H9 (cell line): Measurements from ENCODE around the gene ITPR2. TPM values are rescaled to one million over a fixed set of nuclear protein-coding genes. Genes with fewer than 3 reads are reported as not detected.

ENCODE experiments used
- DNase-seq: peaks from one replicate; pipeline ENCODE4 v3.0.0-alpha.2; 2017
- H2AFZ ChIP-seq: one replicate; pipeline ENCODE4 v1.6.1; 2013; ENCODE audit warnings: mild to moderate bottlenecking, low read length, control low read depth, moderate library complexity
- H2AK5ac ChIP-seq: 2 replicates; pipeline ENCODE4 v1.6.1; 2013; ENCODE audit warnings: low read length, control low read depth, mixed read lengths; ENCODE audit not compliant: insufficient read length
- H2BK120ac ChIP-seq: one replicate; pipeline ENCODE4 v1.6.1; 2013; ENCODE audit warnings: low read depth, mild to moderate bottlenecking, low read length, control low read depth, inconsistent platforms; ENCODE audit not compliant: poor library complexity, severe bottlenecking
- H2BK12ac ChIP-seq: 2 replicates; pipeline ENCODE4 v1.6.1; 2013; ENCODE audit warnings: low read length, control low read depth, mixed read lengths, low read depth; ENCODE audit not compliant: insufficient read length
- H2BK15ac ChIP-seq: 2 replicates; pipeline ENCODE4 v1.6.1; 2013; ENCODE audit warnings: low read depth, low read length, control low read depth
- H2BK20ac ChIP-seq: one replicate; pipeline ENCODE4 v1.6.1; 2013; ENCODE audit warnings: low read depth, mild to moderate bottlenecking, low read length, control low read depth, inconsistent platforms; ENCODE audit not compliant: poor library complexity, severe bottlenecking
- H2BK5ac ChIP-seq: 2 replicates; pipeline ENCODE4 v1.6.1; 2013; ENCODE audit warnings: low read length, control low read depth, mixed read lengths; ENCODE audit not compliant: insufficient read length
- H3K14ac ChIP-seq: 2 replicates; pipeline ENCODE4 v1.6.1; 2013; ENCODE audit warnings: low read length, control low read depth; ENCODE audit not compliant: insufficient read depth
- H3K18ac ChIP-seq: 2 replicates; pipeline ENCODE4 v1.6.1; 2013; ENCODE audit warnings: low read depth, mild to moderate bottlenecking, mixed read lengths, low read length, control low read depth; ENCODE audit not compliant: insufficient read length
- H3K23ac ChIP-seq: 2 replicates; pipeline ENCODE4 v1.6.1; 2013; ENCODE audit warnings: low read length, control low read depth, mixed read lengths, low read depth; ENCODE audit not compliant: insufficient read length
- H3K23me2 ChIP-seq: 2 replicates; pipeline ENCODE4 v1.6.1; 2013; ENCODE audit warnings: low read depth, mild to moderate bottlenecking, mixed read lengths, low read length, control low read depth; ENCODE audit not compliant: insufficient read length, poor library complexity, severe bottlenecking
- H3K27ac ChIP-seq: 2 replicates; pipeline ENCODE4 v1.5.1; 2013; ENCODE audit warnings: low read length, control low read depth, mixed read lengths, low read depth; ENCODE audit not compliant: insufficient read length
- H3K27me3 ChIP-seq: 2 replicates; pipeline ENCODE4 v1.6.1; 2013; ENCODE audit warnings: low read length, control low read depth, inconsistent platforms; ENCODE audit not compliant: insufficient read depth
- H3K4ac ChIP-seq: 2 replicates; pipeline ENCODE4 v1.6.1; 2013; ENCODE audit warnings: low read depth, mild to moderate bottlenecking, control low read depth, inconsistent platforms, low read length, moderate library complexity
- H3K4me1 ChIP-seq: 2 replicates; pipeline ENCODE4 v1.6.1; 2013; ENCODE audit warnings: low read length, control low read depth, inconsistent platforms; ENCODE audit not compliant: insufficient read depth
- H3K4me2 ChIP-seq: 2 replicates; pipeline ENCODE4 v1.6.1; 2013; ENCODE audit warnings: low read length, control low read depth, mixed read lengths; ENCODE audit not compliant: insufficient read length, insufficient read depth
- H3K56ac ChIP-seq: 2 replicates; pipeline ENCODE4 v1.6.1; 2013; ENCODE audit warnings: low read depth, mild to moderate bottlenecking, mixed read lengths, low read length, control low read depth; ENCODE audit not compliant: insufficient read length
- H3K79me1 ChIP-seq: 2 replicates; pipeline ENCODE4 v1.6.1; 2013; ENCODE audit warnings: low read depth, mild to moderate bottlenecking, moderate library complexity, low read length, control low read depth, inconsistent platforms; ENCODE audit not compliant: insufficient read depth, poor library complexity, severe bottlenecking
- H3K79me2 ChIP-seq: 2 replicates; pipeline ENCODE4 v1.6.1; 2013; ENCODE audit warnings: low read length, control low read depth, inconsistent platforms; ENCODE audit not compliant: insufficient read depth
- H3K9ac ChIP-seq: 2 replicates; pipeline ENCODE4 v1.6.1; 2013; ENCODE audit warnings: low read length, control low read depth, mixed read lengths; ENCODE audit not compliant: insufficient read length; ENCODE audit errors: extremely low read depth
- H3K9me3 ChIP-seq: one replicate; pipeline ENCODE4 v1.6.1; 2013; ENCODE audit warnings: low read depth, low read length, inconsistent platforms; ENCODE audit not compliant: control insufficient read depth
- H3T11ph ChIP-seq: one replicate; pipeline ENCODE4 v1.6.1; 2013; ENCODE audit warnings: mild to moderate bottlenecking, low read length, control low read depth, inconsistent platforms
- H4K20me1 ChIP-seq: one replicate; pipeline ENCODE4 v1.6.1; 2013; ENCODE audit not compliant: control insufficient read depth, insufficient read length, insufficient read depth
- H4K5ac ChIP-seq: 2 replicates; pipeline ENCODE4 v1.6.1; 2013; ENCODE audit warnings: low read depth, mild to moderate bottlenecking, mixed read lengths, low read length, control low read depth; ENCODE audit not compliant: insufficient read length
- H4K8ac ChIP-seq: replicated peaks from 2 replicates; pipeline ENCODE4 v1.6.1; 2013; ENCODE audit warnings: low read length, control low read depth, mixed read lengths, low read depth; ENCODE audit not compliant: insufficient read length
- H4K91ac ChIP-seq: 2 replicates; pipeline ENCODE4 v1.6.1; 2013; ENCODE audit warnings: low read depth, mild to moderate bottlenecking, moderate library complexity, mixed read lengths, low read length, control low read depth; ENCODE audit not compliant: insufficient read length
- H3K27ac Mint-ChIP-seq, 3 experiments: 2 replicates in 2 of 3; 3 replicates in 1 of 3; pipeline ENCODE4 v1.8.0; 2020 to 2021; ENCODE audit warnings: mixed read lengths in 3 of 3, mild to moderate bottlenecking in 1 of 3, moderate library complexity in 1 of 3
- H3K27me3 Mint-ChIP-seq: 2 replicates; pipeline ENCODE4 v1.8.0; 2021; ENCODE audit warnings: low read depth, mild to moderate bottlenecking, moderate library complexity, mixed read lengths
- H3K36me3 Mint-ChIP-seq, 3 experiments: 2 replicates in 2 of 3; 3 replicates in 1 of 3; pipeline ENCODE4 v1.8.0; 2020 to 2021; ENCODE audit warnings: low read depth in 3 of 3, mixed read lengths in 3 of 3; ENCODE audit not compliant: insufficient read depth in 1 of 3
- H3K4me1 Mint-ChIP-seq, 2 experiments: 2 replicates each; pipeline ENCODE4 v1.8.0; 2020; ENCODE audit warnings: mixed read lengths in 2 of 2
- H3K4me3 Mint-ChIP-seq, 2 experiments: 2 replicates in 1 of 2; 3 replicates in 1 of 2; pipeline ENCODE4 v1.8.0; 2020 to 2021; ENCODE audit warnings: mild to moderate bottlenecking in 2 of 2, mixed read lengths in 2 of 2, moderate library complexity in 1 of 2
- H3K9me3 Mint-ChIP-seq, 2 experiments: 2 replicates in 1 of 2; 3 replicates in 1 of 2; pipeline ENCODE4 v1.8.0; 2020; ENCODE audit warnings: mild to moderate bottlenecking in 2 of 2, mixed read lengths in 2 of 2, moderate library complexity in 1 of 2
- CTCF ChIP-seq: fragments of 200-600 bp; sonication (generic); conservative IDR thresholded peaks from 3 replicates; pipeline ENCODE4 v1.8.0; 2021; ENCODE audit warnings: antibody characterized with exemption, mild to moderate bottlenecking
- WGBS: extraction: QIAGEN DNeasy Blood & Tissue Kit; methylation state at CpG from one replicate; pipeline ENCODE4 v1.1.7; 2013; ENCODE audit warnings: missing lambda C conversion rate, low lambda C conversion rate, mixed read lengths; ENCODE audit not compliant: insufficient read length; ENCODE audit errors: extremely low coverage; 5-methylcytosine and 5-hydroxymethylcytosine counted together
- total RNA-seq: library from RNA; stranded (reverse); gene quantifications from 2 replicates; pipeline ENCODE4 v1.2.1, GENCODE V29; 2021

Gene ITPR2
- total RNA-seq, 1 experiment from 2014 or later: 14.8 TPM

- Histone ChIP-seq H3K18ac (no peak overlapping the region), H2AFZ (no peak overlapping the region), H3K23me2 (no peaks in the 10 kb centered on the region), H3K27ac (no peak overlapping the region), H2BK120ac (no peak overlapping the region), H2BK5ac (no peak overlapping the region), H3K9me3 (no peaks in the 10 kb centered on the region), H3K23ac (no peak overlapping the region), H3K4me1 (no peaks in the 10 kb centered on the region), H3K14ac (no peak overlapping the region), H4K91ac (no peak overlapping the region), H2BK12ac (no peak overlapping the region), H4K20me1 (no peaks in the 10 kb centered on the region), H2AK5ac (no peak overlapping the region), H4K5ac (no peak overlapping the region), H3K56ac (no peak overlapping the region), H3K79me1 (no peaks in the 10 kb centered on the region), H3K79me2 (no peaks in the 10 kb centered on the region), H3K4ac (no peak overlapping the region), H4K8ac (no peak overlapping the region), H2BK15ac (no peak overlapping the region), H2BK20ac (no peak overlapping the region), H3T11ph (no peak overlapping the region), H3K27me3 (no peaks in the 10 kb centered on the region), H3K4me2 (no peak overlapping the region), H3K9ac (no peak overlapping the region)
- Mint-ChIP-seq H3K36me3 (no peaks in the 10 kb centered on the region), H3K4me3 (no peak overlapping the region), H3K27ac (no peak overlapping the region), H3K27me3 (no peaks in the 10 kb centered on the region; the same call in none of the 2 replicates), H3K4me1 (no peaks in the 10 kb centered on the region), H3K9me3 (peaks cover 0 to 8% of the 10 kb centered on the region in 2 experiments; a peak in 1 of 5 replicates)
- no peak for TF ChIP-seq CTCF
- WGBS: no CpG with 5 or more reads among the region's 3 CpGs
- no peak for DNase-seq
Observed at GRCh38 chr12:26302776-26303175, 530.2 kb downstream of the ITPR2 start.
